Measurements from ENCODE around the gene LGSN. TPM values are rescaled to one million over a fixed set of nuclear protein-coding genes. Genes with fewer than 3 reads are reported as not detected.
"Not testable (repeated sequence)": the region's sequence is repeated elsewhere in the genome, so short reads cannot be mapped to it uniquely, and the experiment has no call there.

LGSN gene
- total RNA-seq, 4 donors from 2014 or later = 0.30 TPM; not detected in 3

DNA sequence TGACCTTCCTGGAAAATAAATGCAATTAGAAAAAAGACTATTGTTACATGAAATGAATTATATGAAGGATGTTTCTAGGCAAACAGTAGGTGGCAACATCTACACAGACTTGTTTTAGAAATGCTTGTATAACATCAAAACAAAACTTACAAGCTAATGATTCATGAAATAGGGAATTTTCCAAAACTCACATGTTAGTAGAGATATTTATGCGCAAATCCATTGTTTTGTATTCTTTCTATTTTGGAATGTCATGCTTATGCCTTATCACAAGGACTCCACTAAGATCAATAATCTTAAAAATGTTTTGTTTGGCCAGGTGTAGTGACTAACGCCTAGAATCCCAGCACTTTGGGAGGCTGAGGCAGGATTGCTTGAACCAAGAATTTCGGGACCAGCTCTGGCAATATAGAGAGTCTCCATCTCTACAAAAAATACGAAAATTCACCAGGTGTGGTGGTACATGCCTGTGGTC is 32.3 kb upstream of the LGSN start:
- no peak for DNase-seq (ENCODE audit: low spot score in 2 of 2)
- no peak for TF ChIP-seq POLR2A (IDR thresholded peaks at IDR 0.05)
- no peak for TF ChIP-seq POLR2AphosphoS5 (IDR thresholded peaks at IDR 0.05)
- TF ChIP-seq, protein P1, sequence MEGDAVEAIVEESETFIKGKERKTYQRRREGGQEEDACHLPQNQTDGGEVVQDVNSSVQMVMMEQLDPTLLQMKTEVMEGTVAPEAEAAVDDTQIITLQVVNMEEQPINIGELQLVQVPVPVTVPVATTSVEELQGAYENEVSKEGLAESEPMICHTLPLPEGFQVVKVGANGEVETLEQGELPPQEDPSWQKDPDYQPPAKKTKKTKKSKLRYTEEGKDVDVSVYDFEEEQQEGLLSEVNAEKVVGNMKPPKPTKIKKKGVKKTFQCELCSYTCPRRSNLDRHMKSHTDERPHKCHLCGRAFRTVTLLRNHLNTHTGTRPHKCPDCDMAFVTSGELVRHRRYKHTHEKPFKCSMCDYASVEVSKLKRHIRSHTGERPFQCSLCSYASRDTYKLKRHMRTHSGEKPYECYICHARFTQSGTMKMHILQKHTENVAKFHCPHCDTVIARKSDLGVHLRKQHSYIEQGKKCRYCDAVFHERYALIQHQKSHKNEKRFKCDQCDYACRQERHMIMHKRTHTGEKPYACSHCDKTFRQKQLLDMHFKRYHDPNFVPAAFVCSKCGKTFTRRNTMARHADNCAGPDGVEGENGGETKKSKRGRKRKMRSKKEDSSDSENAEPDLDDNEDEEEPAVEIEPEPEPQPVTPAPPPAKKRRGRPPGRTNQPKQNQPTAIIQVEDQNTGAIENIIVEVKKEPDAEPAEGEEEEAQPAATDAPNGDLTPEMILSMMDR (IDR thresholded peaks at IDR 0.05) = no peak
- no peak for TF ChIP-seq EP300 (IDR thresholded peaks at IDR 0.05)
- Histone ChIP-seq H3K36me3 (no peaks in the 10 kb centered on the region), H3K9me3 (no peaks in the 10 kb centered on the region), H3K4me1 (no peaks in the 10 kb centered on the region), H3K4me3 (no peak overlapping the region), H3K27ac (no peak overlapping the region), H3K27me3 (no peaks in the 10 kb centered on the region)
- WGBS = 53% methylated on average over 4 of the region's 4 CpGs

DNA sequence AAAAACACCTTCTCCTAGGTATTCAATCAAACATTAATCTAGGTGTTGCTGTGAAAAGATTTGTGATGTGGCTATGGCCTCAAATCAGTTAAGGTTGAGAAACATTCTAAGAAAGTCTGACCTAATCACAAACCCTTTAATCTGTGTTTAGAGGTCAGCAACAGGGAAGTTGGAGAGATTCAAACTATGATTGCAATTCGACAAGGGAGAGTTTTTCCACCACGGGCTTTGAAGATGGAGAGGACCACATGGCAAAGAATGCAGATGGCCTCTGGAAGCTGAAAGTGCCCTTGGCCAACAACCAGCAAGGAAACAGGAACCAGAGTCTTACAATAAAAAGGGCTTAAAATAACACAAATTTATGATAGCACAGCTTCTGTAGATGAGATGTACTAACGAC is 29.6 kb upstream of the LGSN start:
- Histone ChIP-seq H3K4me3 (no peak overlapping the region), H3K4me1 (no peaks in the 10 kb centered on the region), H3K27ac (no peak overlapping the region), H3K36me3 (no peaks in the 10 kb centered on the region), H3K9me3 (no peaks in the 10 kb centered on the region), H3K27me3 (no peaks in the 10 kb centered on the region)
- no peak for DNase-seq (ENCODE audit: low spot score in 2 of 2)
- 39% methylated on average over 3 of the region's 3 CpGs for WGBS
- TF ChIP-seq EP300 (IDR thresholded peaks at IDR 0.05) (no peak), POLR2A (IDR thresholded peaks at IDR 0.05) (no peak), POLR2AphosphoS5 (IDR thresholded peaks at IDR 0.05) (no peak)
- TF ChIP-seq, protein P1 (IDR thresholded peaks at IDR 0.05) = no peak

DNA sequence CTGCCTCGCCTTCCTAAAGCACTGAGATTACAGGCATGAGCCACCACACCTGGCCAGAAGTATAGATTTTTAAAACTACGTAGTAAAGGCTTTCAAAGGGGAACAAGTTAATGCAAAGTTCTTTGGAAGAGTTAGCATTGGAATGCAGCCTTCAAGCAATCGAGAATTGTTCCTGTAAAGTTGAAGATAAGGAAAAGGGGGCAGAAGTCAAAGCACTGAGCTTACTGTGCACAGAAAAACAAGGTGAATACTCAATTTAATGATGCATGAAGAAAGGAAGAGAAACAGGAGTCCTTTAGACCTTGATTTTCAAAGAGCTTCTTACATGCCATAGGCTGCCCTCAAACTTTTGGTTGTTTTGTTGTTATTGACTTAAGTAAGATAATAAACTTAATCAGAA is 29.1 kb upstream of the LGSN start:
- WGBS = 39% methylated on average over 3 of the region's 3 CpGs
- H3K27ac ChIP-seq = no peak overlapping the region
- no peaks in the 10 kb centered on the region for H3K4me1 ChIP-seq
- H3K36me3 ChIP-seq = no peaks in the 10 kb centered on the region
- TF ChIP-seq, protein P1 (IDR thresholded peaks at IDR 0.05) = no peak
- TF ChIP-seq POLR2AphosphoS5 (IDR thresholded peaks at IDR 0.05) = no peak
- TF ChIP-seq POLR2A (IDR thresholded peaks at IDR 0.05) = no peak
- TF ChIP-seq EP300 (IDR thresholded peaks at IDR 0.05) = no peak
- no peak overlapping the region for H3K4me3 ChIP-seq
- no peak for DNase-seq (ENCODE audit: low spot score in 2 of 2)
- H3K27me3 ChIP-seq = no peaks in the 10 kb centered on the region
- no peaks in the 10 kb centered on the region for H3K9me3 ChIP-seq

DNA sequence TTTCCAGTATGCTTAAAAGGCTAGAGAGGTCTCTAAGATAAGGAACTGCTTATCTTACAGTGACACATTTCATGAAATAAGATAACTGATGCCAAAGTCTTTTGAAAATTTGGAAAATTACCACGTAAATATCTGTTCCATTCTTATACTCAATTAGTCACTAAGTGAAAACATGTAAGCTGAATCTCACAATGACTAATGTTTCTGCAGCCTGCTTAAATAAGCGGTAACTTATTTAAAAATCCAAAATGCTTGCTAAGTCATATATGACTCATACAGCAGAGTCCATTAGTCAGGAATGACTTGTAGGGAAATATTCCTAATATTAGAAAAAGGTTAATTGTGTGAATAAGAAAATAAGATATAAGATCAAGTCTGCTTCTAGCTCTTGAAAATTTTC is 27.8 kb upstream of the LGSN start:
- no peak overlapping the region for H3K27ac ChIP-seq
- no peaks in the 10 kb centered on the region for H3K27me3 ChIP-seq
- no peaks in the 10 kb centered on the region for H3K4me1 ChIP-seq
- TF ChIP-seq EP300 (IDR thresholded peaks at IDR 0.05) = no peak
- H3K9me3 ChIP-seq = no peaks in the 10 kb centered on the region
- no peaks in the 10 kb centered on the region for H3K36me3 ChIP-seq
- WGBS = 52% methylated on average over 2 of the region's 2 CpGs
- no peak for DNase-seq (ENCODE audit: low spot score in 2 of 2)
- no peak overlapping the region for H3K4me3 ChIP-seq

DNA sequence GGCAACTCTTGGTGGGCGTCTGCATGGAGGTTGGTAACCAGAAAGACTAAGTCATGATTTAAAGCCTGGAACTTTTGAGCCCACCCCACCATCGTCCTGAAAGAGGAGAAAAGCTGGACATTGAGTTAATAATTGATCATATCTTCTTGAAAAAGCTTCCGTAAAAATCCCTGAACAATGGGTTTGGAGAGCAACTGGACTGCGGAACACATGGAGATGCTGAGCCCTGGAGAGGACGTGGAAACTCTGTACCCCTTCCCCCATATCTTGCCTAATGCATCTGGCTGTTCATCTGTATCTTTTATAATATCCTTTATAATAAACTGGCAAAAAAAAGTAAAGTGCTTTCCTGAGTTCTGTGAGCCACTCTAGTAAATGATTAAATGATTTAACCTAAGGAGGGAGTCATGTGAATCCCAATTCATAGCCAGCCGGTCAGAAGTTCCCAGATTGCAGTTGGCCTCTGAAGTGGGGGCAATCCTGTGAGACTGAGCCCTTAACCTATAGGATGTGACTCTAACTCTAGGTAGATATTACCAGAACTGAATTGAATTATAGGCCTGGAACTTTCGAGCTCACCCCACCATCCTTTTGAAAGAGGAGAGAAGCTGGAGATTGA is 26.5 kb upstream of the LGSN start:
- 88% methylated on average over 7 of the region's 7 CpGs for WGBS
- no peaks in the 10 kb centered on the region for H3K4me1 ChIP-seq
- TF ChIP-seq POLR2AphosphoS5 (IDR thresholded peaks at IDR 0.05) = no peak
- TF ChIP-seq, protein P1 (IDR thresholded peaks at IDR 0.05) = no peak
- no peak for TF ChIP-seq POLR2A (IDR thresholded peaks at IDR 0.05)
- TF ChIP-seq EP300 (IDR thresholded peaks at IDR 0.05) = no peak

DNA sequence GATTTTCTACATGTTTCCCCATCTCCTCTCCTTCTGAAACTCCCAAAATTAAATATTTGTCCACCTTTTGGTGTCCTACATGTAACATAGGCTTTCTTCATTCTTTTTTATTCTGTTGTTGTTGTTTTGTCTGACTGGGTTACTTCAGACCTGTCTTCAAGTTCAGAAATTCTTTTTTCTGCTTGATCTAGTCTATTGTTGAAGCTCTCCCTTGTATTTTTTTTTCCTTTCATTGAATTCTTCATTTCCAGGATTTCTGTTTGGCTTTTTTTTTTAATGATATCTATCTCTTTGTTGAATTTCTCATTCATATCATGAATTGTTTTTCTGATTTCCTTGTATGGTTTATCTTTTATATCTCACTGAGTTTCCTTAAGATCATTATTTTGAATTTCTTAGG is 20.6 kb upstream of the LGSN start:
- DNase-seq (ENCODE audit: low spot score in 2 of 2) = no peak
- no peak overlapping the region for H3K4me3 ChIP-seq
- no peaks in the 10 kb centered on the region for H3K9me3 ChIP-seq
- no peaks in the 10 kb centered on the region for H3K27me3 ChIP-seq
- no peaks in the 10 kb centered on the region for H3K36me3 ChIP-seq
- no peaks in the 10 kb centered on the region for H3K4me1 ChIP-seq
- TF ChIP-seq, protein P1 (IDR thresholded peaks at IDR 0.05) = no peak
- TF ChIP-seq EP300 (IDR thresholded peaks at IDR 0.05) (no peak), POLR2AphosphoS5 (IDR thresholded peaks at IDR 0.05) (no peak), POLR2A (IDR thresholded peaks at IDR 0.05) (no peak)
- H3K27ac ChIP-seq = no peak overlapping the region

More for the DNA sequence above, 26.5 kb upstream of the LGSN start:
- DNase-seq (ENCODE audit: low spot score in 2 of 2) = no peak
- Histone ChIP-seq H3K4me3 (no peak overlapping the region), H3K27ac (no peak overlapping the region), H3K9me3 (no peaks in the 10 kb centered on the region), H3K36me3 (no peaks in the 10 kb centered on the region), H3K27me3 (no peaks in the 10 kb centered on the region)

DNA sequence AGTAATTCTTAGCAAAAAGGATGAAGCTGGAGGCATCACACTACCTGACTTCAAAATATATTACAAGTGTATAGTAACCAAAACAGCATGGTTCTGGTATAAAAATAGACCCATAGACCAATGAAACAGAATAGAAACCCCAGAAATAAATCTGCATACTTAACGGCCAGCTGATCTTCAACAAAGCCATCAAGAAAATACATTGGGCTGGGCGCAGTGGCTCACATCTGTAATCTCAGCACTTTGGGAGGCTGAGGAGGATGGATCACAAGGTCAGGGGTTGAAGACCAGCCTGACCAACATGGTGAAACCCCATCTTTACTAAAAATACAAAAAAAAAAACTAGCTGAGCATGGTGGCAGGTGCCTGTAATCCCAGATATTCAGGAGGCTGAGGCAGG is 14.9 kb upstream of the LGSN start:
- H3K9me3 ChIP-seq; H3K27me3 ChIP-seq; H3K36me3 ChIP-seq; DNase-seq (ENCODE audit: low spot score in 2 of 2); H3K4me3 ChIP-seq; H3K4me1 ChIP-seq; H3K27ac ChIP-seq: not testable (repeated sequence)
- WGBS = 81% methylated on average over 2 of the region's 2 CpGs
